ENCODE data around the gene LEMD3. TPM values are rescaled to one million over a fixed set of nuclear protein-coding genes. Genes with fewer than 3 reads are reported as not detected.

The LEMD3 gene
- total and polyA plus RNA-seq, 2 of the 8 experiments (the other 6 are each of a cell fraction or from before 2014, with no cell fraction given): 5.8 to 33.2 TPM

- TF ChIP-seq EP300 (IDR thresholded peaks at IDR 0.05; ENCODE audit: borderline replicate concordance in 1 of 2, low read depth in 2 of 2, low read length in 2 of 2) (no peak), CTCF (IDR thresholded peaks at IDR 0.05; ENCODE audit: control extremely low read depth in 1 of 3, insufficient read depth in 1 of 3, low read depth in 1 of 3, low read length in 3 of 3) (no peak), SUZ12 (IDR thresholded peaks at IDR 0.05; ENCODE audit: low read length) (no peak)
These were observed 6.0 kb downstream of the LEMD3 start (continued) for GRCh38 chr12:65175385-65175784.

Data from H1 (cell line).